C4-2B (cell line): ENCODE measurements around the gene TRIM17.

Source experiments
- H3K27ac ChIP-seq: fragments of 450-650 bp; 2 replicates; pipeline ENCODE4 v1.5.1; 2017
- CTCF ChIP-seq: fragments of 450-650 bp; conservative IDR thresholded peaks from 2 replicates; pipeline ENCODE4 v1.5.1; 2017; ENCODE audit warnings: mild to moderate bottlenecking
- ZFX ChIP-seq: fragments of 450-650 bp; IDR thresholded peaks from 2 replicates; pipeline ENCODE4 v1.6.1; 2017

The TRIM17 gene

DNA sequence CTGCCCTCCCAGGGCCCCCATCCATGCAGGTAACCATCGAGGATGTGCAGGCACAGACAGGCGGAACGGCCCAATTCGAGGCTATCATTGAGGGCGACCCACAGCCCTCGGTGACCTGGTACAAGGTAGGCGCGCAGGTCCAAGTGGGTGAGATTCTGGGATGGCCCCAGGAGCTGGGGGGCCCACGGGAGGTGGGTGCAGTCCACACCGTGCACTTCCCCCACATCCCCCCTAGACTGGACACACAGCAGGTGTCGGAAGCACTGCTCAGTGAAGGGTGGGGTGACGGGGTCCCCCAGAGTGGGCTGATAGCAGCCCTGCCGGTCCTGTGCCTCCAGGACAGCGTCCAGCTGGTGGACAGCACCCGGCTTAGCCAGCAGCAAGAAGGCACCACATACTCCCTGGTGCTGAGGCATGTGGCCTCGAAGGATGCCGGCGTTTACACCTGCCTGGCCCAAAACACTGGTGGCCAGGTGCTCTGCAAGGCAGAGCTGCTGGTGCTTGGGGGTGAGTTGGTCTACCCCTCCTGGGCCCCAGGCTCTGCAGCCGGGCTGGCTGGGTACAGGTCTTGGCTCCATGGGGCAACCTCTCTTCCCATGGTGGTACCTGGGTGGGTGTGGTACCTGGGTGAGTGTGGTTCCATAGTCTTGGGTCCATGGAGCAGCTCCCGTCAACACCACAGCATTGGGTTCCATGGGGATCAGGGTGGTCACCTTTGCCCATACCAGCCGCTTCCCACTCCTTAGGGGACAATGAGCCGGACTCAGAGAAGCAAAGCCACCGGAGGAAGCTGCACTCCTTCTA, 50.4 kb downstream of the TRIM17 start:
- TF ChIP-seq ZFX: no peak
- no peak for TF ChIP-seq CTCF
- no peak overlapping the region for H3K27ac ChIP-seq

DNA sequence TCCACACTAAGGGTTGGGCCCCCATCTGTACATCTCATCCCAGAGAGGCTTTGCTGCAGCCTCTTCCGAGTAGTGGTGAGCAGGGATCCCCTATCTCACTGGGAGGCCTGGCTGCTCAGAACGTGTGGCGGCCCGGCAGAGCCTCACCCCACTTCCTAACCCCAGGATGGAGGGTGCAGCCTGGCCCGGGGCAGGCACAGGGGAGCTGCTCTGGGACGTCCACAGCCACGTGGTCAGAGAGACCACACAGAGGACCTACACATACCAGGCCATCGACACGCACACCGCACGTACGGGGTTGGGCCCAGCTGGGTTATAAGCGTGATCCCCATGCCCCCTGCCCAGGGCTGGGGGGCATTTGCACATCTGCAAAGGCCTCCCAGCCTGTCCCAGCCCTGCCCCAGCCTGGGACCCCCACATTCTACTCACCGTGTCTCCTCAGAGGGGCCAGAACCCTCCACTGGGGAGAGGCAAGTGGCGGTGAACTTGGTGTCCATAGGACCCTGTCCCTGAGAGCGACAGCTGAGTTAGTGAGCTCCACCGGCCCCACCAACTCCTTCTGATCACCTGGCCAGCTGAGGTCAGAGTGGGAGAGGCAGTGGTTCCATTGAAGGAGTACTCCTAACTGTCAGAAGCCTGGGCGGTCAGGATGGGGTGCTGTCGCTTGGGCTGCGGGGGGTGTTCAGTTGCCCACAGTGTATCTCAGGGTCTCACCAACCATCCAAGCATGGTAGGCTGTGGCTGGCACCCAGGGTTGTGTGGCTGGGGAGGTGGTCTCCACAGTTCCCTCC, 51.2 kb downstream of the TRIM17 start:
- no peak overlapping the region for H3K27ac ChIP-seq
- TF ChIP-seq CTCF (no peak), ZFX (no peak)

- TF ChIP-seq CTCF: no peak
- TF ChIP-seq ZFX: no peak
- no peak overlapping the region for H3K27ac ChIP-seq
Measured at GRCh38 chr1:228364706-228365213, 51.9 kb downstream of the TRIM17 start.

DNA sequence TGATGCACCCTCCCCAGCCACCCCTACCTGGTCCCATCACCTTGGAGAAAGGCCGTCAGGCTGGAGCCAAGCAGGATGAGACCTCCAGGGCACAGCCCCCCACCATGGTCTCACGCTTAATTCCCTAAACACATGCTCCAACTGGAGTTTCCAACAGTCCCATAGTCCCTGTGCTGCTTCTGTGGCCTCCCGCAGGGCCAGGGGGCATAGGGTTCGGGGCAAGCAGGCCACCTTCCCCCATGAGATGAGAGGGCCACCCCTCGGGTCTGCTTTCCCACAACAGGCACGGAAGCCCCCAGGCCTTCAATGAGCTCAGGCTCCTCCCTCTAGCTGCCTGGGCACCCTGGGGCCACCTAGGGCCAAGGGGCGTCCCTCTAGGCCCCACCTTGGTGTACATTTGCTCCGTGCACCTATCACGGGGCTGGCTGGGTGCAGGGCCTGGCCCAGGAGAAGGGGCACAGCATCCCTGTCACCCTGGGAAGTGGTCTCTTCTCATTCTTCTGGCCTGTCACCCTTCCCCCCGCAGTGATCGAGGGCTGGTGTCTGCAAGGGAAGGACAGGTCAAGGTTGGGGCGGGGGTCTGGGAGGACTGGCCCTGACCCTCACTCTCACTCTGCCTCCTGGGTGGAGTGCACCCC, 52.5 kb downstream of the TRIM17 start:
- no peak overlapping the region for H3K27ac ChIP-seq
- no peak for TF ChIP-seq ZFX
- no peak for TF ChIP-seq CTCF

DNA sequence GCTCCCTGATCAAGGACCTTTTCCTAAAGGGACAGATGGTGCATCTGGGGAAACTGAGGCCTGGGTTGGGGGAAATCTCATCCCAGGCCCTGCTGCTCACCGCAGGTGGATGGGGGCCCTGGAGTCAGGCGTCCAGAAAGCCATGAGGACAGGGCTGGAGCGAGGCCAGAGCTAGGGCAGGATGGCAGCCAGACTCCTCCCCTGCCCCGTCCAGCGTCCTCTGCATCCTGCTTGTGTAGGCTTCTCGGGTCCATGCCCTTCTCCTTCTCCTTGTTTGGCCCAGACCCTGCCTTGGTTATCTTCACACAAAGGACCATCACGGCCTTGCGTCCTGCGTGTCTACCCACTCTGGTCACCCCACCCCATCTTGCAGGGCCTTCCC, 53.0 kb downstream of the TRIM17 start:
- TF ChIP-seq ZFX: no peak
- no peak for TF ChIP-seq CTCF
- H3K27ac ChIP-seq: no peak overlapping the region

DNA sequence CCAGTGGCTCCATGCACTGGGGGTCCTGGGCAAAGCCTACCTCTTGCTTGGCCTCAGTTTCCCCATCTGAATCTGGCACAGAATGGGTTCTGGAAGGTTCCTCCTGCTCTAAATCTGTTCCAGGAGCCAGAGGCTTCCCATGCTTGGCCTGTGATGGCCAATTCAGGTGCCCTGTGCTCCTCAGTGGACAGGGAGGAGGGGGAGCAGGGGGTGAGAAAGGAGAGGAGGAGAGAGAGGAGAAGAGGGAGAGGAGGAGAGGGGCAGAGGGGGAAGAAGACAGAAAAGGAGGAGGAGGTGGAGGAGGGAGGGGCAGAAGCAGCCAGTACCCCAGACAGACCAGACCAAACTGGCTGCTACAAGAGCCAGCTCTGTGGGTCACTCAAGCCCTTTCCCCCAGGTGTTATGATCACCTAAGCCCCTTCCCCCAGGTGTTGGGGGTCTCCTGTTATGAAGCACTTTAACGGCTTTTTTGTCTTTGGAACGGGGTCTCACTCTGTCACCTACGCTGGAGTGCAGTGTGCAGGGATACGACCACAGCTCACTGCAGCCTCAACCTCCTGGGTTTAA, 53.7 kb downstream of the TRIM17 start:
- no peak for TF ChIP-seq CTCF
- no peak for TF ChIP-seq ZFX
- H3K27ac ChIP-seq: no peak overlapping the region
